GM12872 (cell line): ENCODE data around the gene ATP2B1.

Experiments
- CTCF ChIP-seq: IDR thresholded peaks from 3 replicates; pipeline ENCODE4 v1.5.1; 2011; ENCODE audit warnings: low read depth, mild to moderate bottlenecking, low read length, moderate library complexity; ENCODE audit not compliant: insufficient read depth

ATP2B1 gene

GRCh38 chr12:89695100-89695499 is 13.5 kb downstream of the ATP2B1 start:
- TF ChIP-seq CTCF, result no peak

- no peak for TF ChIP-seq CTCF
These were observed 14.1 kb downstream of the ATP2B1 start for GRCh38 chr12:89694542-89694941.

GRCh38 chr12:89693639-89694202 is 14.9 kb downstream of the ATP2B1 start:
- TF ChIP-seq CTCF, result no peak

- no peak for TF ChIP-seq CTCF
These were observed 16.2 kb downstream of the ATP2B1 start for GRCh38 chr12:89692439-89692838.

GRCh38 chr12:89691659-89692058 is 17.0 kb downstream of the ATP2B1 start:
- TF ChIP-seq CTCF, result no peak

GRCh38 chr12:89690925-89691324 is 17.7 kb downstream of the ATP2B1 start:
- no peak for TF ChIP-seq CTCF

- TF ChIP-seq CTCF, result no peak
These were observed 19.3 kb downstream of the ATP2B1 start for GRCh38 chr12:89689306-89689705.
